GM06990 (cell line): ENCODE results near the gene C3orf18.

Source experiments
- DNase-seq: peaks from one replicate; pipeline ENCODE4 v3.0.0-alpha.2; 2011; ENCODE audit not compliant: insufficient read length; ENCODE audit errors: extremely low read depth
- H3K27me3 ChIP-seq: replicated peaks from 2 replicates; pipeline ENCODE4 v1.6.0; 2011; ENCODE audit warnings: low read length; ENCODE audit not compliant: control insufficient read depth, insufficient read depth
- H3K36me3 ChIP-seq: 2 replicates; pipeline ENCODE4 v1.5.1; 2011; ENCODE audit warnings: low read length; ENCODE audit not compliant: control insufficient read depth, insufficient read depth
- H3K4me3 ChIP-seq: replicated peaks from 2 replicates; pipeline ENCODE4 v1.5.1; 2011; ENCODE audit warnings: low read depth, mild to moderate bottlenecking, control low read depth, low read length
- TF ChIP-seq, protein P1 (sequence below): IDR thresholded peaks from 2 replicates; pipeline ENCODE4 v1.5.1; 2011; ENCODE audit warnings: low read length, control low read depth, mild to moderate bottlenecking, inconsistent platforms; ENCODE audit not compliant: insufficient read depth, poor library complexity, severe bottlenecking

C3orf18 gene

GRCh38 chr3:50612234-50612882 lies 44.8 kb upstream of the C3orf18 start:
- Histone ChIP-seq H3K4me3 (peak overlapping the region; percentile 71), H3K36me3 (no peaks in the 10 kb centered on the region), H3K27me3 (no peaks in the 10 kb centered on the region)
- no peak for DNase-seq
- TF ChIP-seq, protein P1, sequence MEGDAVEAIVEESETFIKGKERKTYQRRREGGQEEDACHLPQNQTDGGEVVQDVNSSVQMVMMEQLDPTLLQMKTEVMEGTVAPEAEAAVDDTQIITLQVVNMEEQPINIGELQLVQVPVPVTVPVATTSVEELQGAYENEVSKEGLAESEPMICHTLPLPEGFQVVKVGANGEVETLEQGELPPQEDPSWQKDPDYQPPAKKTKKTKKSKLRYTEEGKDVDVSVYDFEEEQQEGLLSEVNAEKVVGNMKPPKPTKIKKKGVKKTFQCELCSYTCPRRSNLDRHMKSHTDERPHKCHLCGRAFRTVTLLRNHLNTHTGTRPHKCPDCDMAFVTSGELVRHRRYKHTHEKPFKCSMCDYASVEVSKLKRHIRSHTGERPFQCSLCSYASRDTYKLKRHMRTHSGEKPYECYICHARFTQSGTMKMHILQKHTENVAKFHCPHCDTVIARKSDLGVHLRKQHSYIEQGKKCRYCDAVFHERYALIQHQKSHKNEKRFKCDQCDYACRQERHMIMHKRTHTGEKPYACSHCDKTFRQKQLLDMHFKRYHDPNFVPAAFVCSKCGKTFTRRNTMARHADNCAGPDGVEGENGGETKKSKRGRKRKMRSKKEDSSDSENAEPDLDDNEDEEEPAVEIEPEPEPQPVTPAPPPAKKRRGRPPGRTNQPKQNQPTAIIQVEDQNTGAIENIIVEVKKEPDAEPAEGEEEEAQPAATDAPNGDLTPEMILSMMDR, result no peak

- no peaks in the 10 kb centered on the region for H3K27me3 ChIP-seq
- H3K36me3 ChIP-seq, result peaks cover 2% of the 10 kb centered on the region; the same call in 1 of the 2 replicates
- H3K4me3 ChIP-seq, result peak within 1 kb of the TSS; percentile 71
- TF ChIP-seq, protein P1, result peak; percentile 63
- peak; percentile 89 for DNase-seq
These were observed 44.1 kb upstream of the C3orf18 start, which contains the start of gene CISH for GRCh38 chr3:50611464-50612233. Gene CISH, minus strand, starts transcription at chr3:50611774. Its CDS starts 124 bp downstream, at chr3:50611650.

DNA sequence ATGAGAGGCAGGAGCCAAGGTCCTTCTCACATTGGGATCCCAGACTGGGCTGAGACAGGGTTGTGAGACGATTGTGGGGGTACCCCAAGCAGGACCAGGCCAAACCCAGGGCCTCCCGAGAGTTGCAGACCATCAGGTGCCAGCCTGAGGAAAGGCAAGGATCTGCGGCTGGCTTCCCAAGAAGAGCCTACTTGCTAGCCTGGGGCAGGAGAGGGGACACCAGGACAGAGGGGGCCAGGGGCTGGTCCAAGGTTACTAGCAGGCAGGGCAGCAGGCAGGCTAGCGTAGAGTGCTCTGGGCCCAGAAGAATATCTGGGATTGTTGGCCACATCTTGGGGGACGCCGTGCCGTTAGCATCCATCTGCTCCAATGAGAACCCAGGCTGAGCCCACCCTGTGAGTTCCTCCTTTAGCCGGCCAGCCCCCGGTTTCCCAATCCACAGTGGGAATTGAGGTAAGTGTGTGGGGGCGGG lies 43.5 kb upstream of the C3orf18 start:
- H3K4me3 ChIP-seq, result peak overlapping the region; percentile 71
- DNase-seq, result no peak
- peaks cover 2% of the 10 kb centered on the region; the same call in 1 of the 2 replicates for H3K36me3 ChIP-seq
- TF ChIP-seq, protein P1, result no peak
- H3K27me3 ChIP-seq, result no peaks in the 10 kb centered on the region

- peaks cover 2% of the 10 kb centered on the region; the same call in 1 of the 2 replicates for H3K36me3 ChIP-seq
- peak overlapping the region; percentile 71 for H3K4me3 ChIP-seq
- H3K27me3 ChIP-seq, result no peaks in the 10 kb centered on the region
- TF ChIP-seq, protein P1, result no peak
- DNase-seq, result no peak
These were observed 42.8 kb upstream of the C3orf18 start for GRCh38 chr3:50610181-50610971.

DNA sequence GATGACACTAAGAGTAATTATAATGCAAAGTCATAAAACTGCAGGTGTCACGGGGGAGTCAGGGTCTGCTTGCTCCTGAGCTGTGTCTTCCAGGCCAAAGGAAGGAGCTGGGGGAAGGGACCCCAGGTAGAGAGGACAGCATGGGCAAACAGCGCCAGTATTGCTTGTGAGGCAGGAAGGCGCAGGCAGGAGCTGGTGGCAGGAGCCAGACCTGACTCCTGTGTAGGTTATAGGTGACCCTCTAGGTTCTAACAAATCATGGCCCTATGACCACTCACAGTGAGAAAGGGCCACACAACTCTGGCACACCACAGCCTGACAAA lies 42.2 kb upstream of the C3orf18 start:
- TF ChIP-seq, protein P1, result no peak
- Histone ChIP-seq H3K27me3 (no peaks in the 10 kb centered on the region), H3K4me3 (no peak overlapping the region), H3K36me3 (peaks cover 2% of the 10 kb centered on the region; the same call in 1 of the 2 replicates)
- DNase-seq, result no peak
